IPS-18a (cell line): ENCODE data around the gene GFI1B.
"Not testable (repeated sequence)": the region's sequence is repeated elsewhere in the genome, so short reads cannot be mapped to it uniquely, and the experiment has no call there.

Experiments
- H3K27ac ChIP-seq: one replicate; pipeline ENCODE4 v1.5.1; 2013; ENCODE audit warnings: low read length
- H3K27me3 ChIP-seq: one replicate; pipeline ENCODE4 v1.6.1; 2013; ENCODE audit warnings: mild to moderate bottlenecking, low read length; ENCODE audit not compliant: control insufficient read depth, insufficient read depth
- H3K36me3 ChIP-seq: one replicate; pipeline ENCODE4 v1.6.1; 2013; ENCODE audit warnings: low read depth, low read length; ENCODE audit not compliant: control insufficient read depth
- H3K4me1 ChIP-seq: one replicate; pipeline ENCODE4 v1.6.1; 2013; ENCODE audit warnings: low read depth, low read length; ENCODE audit not compliant: control insufficient read depth
- H3K4me3 ChIP-seq: one replicate; pipeline ENCODE4 v1.5.1; 2013; ENCODE audit warnings: low read length
- H3K9ac ChIP-seq: one replicate; pipeline ENCODE4 v1.6.1; 2013; ENCODE audit warnings: mild to moderate bottlenecking, low read length, moderate library complexity
- H3K9me3 ChIP-seq: one replicate; pipeline ENCODE4 v1.6.1; 2013; ENCODE audit warnings: low read depth, low read length; ENCODE audit not compliant: control insufficient read depth

The GFI1B gene

GRCh38 chr9:132985489-132985888, 7.0 kb downstream of the GFI1B start:
- H3K27me3 ChIP-seq = peaks cover 1% of the 10 kb centered on the region
- H3K4me3 ChIP-seq = no peak overlapping the region
- H3K36me3 ChIP-seq = no peaks in the 10 kb centered on the region
- no peak overlapping the region for H3K9ac ChIP-seq
- no peak overlapping the region for H3K27ac ChIP-seq
- H3K4me1 ChIP-seq = no peaks in the 10 kb centered on the region
- no peaks in the 10 kb centered on the region for H3K9me3 ChIP-seq

- no peaks in the 10 kb centered on the region for H3K36me3 ChIP-seq
- no peak overlapping the region for H3K4me3 ChIP-seq
- H3K27ac ChIP-seq = no peak overlapping the region
- no peaks in the 10 kb centered on the region for H3K4me1 ChIP-seq
- no peaks in the 10 kb centered on the region for H3K9me3 ChIP-seq
- H3K27me3 ChIP-seq = no peaks in the 10 kb centered on the region
- no peak overlapping the region for H3K9ac ChIP-seq
Observed at GRCh38 chr9:132986114-132986513, 7.6 kb downstream of the GFI1B start.

- Histone ChIP-seq H3K9ac (no peak overlapping the region), H3K27ac (no peak overlapping the region), H3K4me3 (no peak overlapping the region), H3K36me3 (no peaks in the 10 kb centered on the region), H3K4me1 (no peaks in the 10 kb centered on the region), H3K27me3 (no peaks in the 10 kb centered on the region), H3K9me3 (no peaks in the 10 kb centered on the region)
Observed at GRCh38 chr9:132986640-132987620, 8.4 kb downstream of the GFI1B start.

- Histone ChIP-seq H3K36me3 (no peaks in the 10 kb centered on the region), H3K27me3 (no peaks in the 10 kb centered on the region), H3K4me1 (no peaks in the 10 kb centered on the region)
Observed at GRCh38 chr9:132988244-132989013, 9.9 kb downstream of the GFI1B start.

GRCh38 chr9:132989014-132989310, 10.5 kb downstream of the GFI1B start:
- Histone ChIP-seq H3K4me1 (no peaks in the 10 kb centered on the region), H3K4me3 (no peak overlapping the region), H3K36me3 (no peaks in the 10 kb centered on the region), H3K27ac (no peak overlapping the region), H3K9me3 (no peaks in the 10 kb centered on the region), H3K9ac (no peak overlapping the region), H3K27me3 (no peaks in the 10 kb centered on the region)

More at GRCh38 chr9:132988244-132989013, 9.9 kb downstream of the GFI1B start:
- no peak overlapping the region for H3K9ac ChIP-seq
- H3K9me3 ChIP-seq = no peaks in the 10 kb centered on the region
- H3K27ac ChIP-seq = no peak overlapping the region
- H3K4me3 ChIP-seq = no peak overlapping the region

GRCh38 chr9:132989414-132989996, 11.0 kb downstream of the GFI1B start:
- Histone ChIP-seq H3K4me3 (no peak overlapping the region), H3K27me3 (no peaks in the 10 kb centered on the region), H3K36me3 (no peaks in the 10 kb centered on the region), H3K9me3 (no peaks in the 10 kb centered on the region), H3K4me1 (peaks cover 4% of the 10 kb centered on the region), H3K9ac (no peak overlapping the region), H3K27ac (no peak overlapping the region)

- H3K9me3 ChIP-seq, H3K4me3 ChIP-seq, H3K27me3 ChIP-seq: not testable (repeated sequence)
Observed at GRCh38 chr9:132989998-132990557, 11.6 kb downstream of the GFI1B start.

GRCh38 chr9:132990781-132991180, 12.3 kb downstream of the GFI1B start:
- Histone ChIP-seq H3K9ac (no peak overlapping the region), H3K36me3 (no peaks in the 10 kb centered on the region), H3K4me3 (no peak overlapping the region), H3K27ac (no peak overlapping the region), H3K4me1 (peaks cover 4% of the 10 kb centered on the region), H3K9me3 (no peaks in the 10 kb centered on the region), H3K27me3 (no peaks in the 10 kb centered on the region)

More at GRCh38 chr9:132989998-132990557, 11.6 kb downstream of the GFI1B start:
- not testable (repeated sequence) for H3K9ac ChIP-seq, H3K36me3 ChIP-seq, H3K27ac ChIP-seq, H3K4me1 ChIP-seq

GRCh38 chr9:132991351-132992300, 13.1 kb downstream of the GFI1B start:
- peaks cover 4% of the 10 kb centered on the region for H3K4me1 ChIP-seq
- H3K9ac ChIP-seq = no peak overlapping the region
- H3K27ac ChIP-seq = no peak overlapping the region
- H3K9me3 ChIP-seq = no peaks in the 10 kb centered on the region
- H3K36me3 ChIP-seq = no peaks in the 10 kb centered on the region
- H3K4me3 ChIP-seq = no peak overlapping the region
- H3K27me3 ChIP-seq = no peaks in the 10 kb centered on the region

- Histone ChIP-seq H3K4me3 (no peak overlapping the region), H3K36me3 (no peaks in the 10 kb centered on the region), H3K9me3 (no peaks in the 10 kb centered on the region), H3K9ac (no peak overlapping the region), H3K4me1 (peaks cover 4% of the 10 kb centered on the region), H3K27ac (no peak overlapping the region), H3K27me3 (no peaks in the 10 kb centered on the region)
Observed at GRCh38 chr9:132993511-132993939, 15.0 kb downstream of the GFI1B start.
